Activated CD4-positive, alpha-beta T cell treated with anti-CD3 and anti-CD28 coated beads for 1 hour (primary cell): ENCODE results near the gene AKAP1.

Experiments used
- DNase-seq: peaks from one replicate; pipeline ENCODE4 v3.0.0-alpha.2; 2020

AKAP1 gene

DNA sequence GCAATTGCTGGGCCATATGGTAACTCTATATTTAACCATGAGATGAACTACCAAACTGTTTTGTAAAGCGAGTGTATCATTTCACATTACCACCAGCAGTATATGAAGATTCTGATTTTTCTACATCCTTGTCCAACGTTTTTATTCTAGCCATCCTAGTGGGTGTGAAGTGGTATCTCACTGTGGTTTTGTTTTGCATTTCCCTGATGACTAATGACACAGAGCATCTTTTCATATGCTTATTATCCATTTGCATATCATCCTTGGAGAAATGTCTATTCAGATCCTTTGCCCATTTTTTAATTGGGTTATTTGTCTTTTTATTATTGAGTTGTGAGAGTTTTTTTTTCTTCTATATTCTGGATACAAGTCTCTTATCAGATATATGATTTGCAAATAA is 83.6 kb downstream of the AKAP1 start:
- DNase-seq, result no peak

DNA sequence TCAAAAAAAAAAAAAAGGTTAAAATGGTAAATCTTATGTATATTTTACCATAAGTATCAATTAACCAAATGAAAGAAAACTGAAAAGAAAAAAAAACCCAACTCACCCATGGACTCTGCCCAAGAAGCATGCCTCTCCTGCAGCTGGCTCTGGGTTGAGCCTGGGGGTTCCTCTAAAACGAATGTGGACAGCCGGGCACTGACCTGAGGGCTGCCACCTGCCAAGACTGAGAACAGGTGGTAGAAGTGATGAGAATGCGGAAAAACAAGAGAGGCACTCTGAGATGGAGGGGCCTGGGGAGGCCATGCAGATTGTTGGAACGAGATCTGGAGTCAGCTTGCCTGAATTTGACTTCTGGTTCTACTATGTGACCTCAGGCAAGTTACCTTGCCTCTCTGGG is 85.8 kb downstream of the AKAP1 start:
- no peak for DNase-seq
